NCI-H2081 treated with DMSO at 0.1 percent for 48 hours (cell line): ENCODE measurements around the gene ZNF217.
A peak's percentile ranks its signal among the peaks of the same experiment; 100 is the strongest.
"Not testable (repeated sequence)": the region's sequence is repeated elsewhere in the genome, so short reads cannot be mapped to it uniquely, and the experiment has no call there.

Source experiments
- DNase-seq: peaks from one replicate; lab custom pipeline; 2025; lab: John Stamatoyannopoulos, UW

Gene ZNF217

DNA sequence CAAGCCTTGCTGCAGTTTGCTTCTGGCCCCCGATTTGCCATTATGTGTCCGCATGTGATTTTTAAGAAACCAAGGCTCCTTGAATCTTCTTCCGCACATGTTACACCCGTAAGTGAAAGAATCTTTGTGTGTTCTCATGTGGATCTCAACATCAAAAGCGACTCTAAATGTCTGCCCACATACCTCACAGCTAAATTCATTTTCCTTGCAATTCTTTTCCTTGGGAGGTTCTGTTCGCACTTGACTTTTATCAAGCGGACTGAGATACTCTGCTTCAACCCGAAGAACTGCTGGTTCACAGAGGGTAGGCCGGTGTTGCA, 11.4 kb downstream of the ZNF217 start:
- no peak for DNase-seq

DNA sequence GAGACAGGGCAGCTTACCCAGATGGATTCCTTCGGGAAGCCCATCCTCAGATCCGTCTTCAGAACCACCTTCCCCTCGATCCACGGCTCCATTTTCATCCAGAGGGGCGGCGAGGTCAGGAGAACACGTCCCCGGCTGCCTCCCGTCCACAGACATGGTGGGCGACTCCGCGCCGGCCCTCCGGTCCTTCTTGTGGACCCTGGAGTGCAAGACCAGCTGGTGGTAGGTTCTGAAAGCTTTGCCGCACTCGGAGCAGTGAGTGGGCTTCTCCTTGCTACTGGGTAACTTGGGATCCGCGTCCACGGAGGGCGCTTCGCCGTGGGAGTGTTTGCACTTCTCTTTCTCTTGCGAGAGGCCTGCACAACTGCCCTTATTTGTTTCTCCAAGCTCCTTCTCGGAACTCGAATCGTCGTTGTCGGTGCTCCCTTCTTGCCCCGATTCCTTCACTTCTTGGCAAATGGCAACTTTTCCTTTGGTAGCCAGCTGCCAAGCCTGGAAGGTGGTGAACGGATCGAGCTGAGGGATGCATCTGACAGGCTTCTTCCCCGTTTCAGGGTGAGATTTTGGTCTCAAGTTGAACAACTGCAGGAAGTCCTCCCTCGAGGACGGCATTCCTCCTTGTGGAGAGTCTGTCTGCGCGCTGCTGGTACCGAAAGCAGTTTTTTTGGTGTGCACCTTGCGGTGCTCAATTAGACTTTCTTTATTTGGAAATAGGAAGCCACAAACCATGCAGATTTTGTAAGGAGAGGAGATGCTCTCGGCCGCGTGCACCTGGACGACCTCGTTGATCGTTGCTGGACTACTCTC, 12.0 kb downstream of the ZNF217 start:
- no peak for DNase-seq

DNA sequence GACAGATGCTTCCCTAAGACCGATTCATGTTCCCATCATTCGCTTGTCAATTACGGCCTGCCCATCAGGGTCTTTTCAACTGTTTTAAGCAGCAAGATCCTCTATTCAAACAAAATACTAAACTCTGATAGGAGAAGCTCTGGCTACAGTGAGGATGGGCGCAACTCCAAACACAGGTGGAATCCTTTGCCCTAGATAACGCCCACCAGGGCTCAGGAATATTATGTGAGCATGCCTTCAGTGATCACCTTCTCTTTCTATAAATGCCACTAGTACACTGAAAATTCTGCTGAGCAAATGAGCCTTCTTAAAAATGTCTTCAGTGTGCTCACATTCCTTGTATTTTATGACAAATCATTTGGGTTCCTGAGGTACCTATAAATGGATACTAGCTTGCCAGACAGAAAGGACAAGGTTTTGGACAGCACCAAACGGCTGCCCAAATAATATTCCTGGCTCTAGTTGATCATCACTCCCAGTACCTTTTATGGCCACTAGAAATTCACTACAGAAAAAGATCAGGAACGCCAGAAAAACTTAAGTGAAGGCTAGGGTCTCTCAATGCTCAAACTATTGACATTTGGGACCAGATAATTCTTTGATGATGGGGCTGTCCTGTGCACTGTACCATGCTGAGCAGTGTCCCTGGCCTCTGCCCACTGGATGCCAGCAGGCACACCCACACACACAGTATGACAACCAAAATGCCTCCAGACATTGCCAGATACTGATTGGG, 13.1 kb downstream of the ZNF217 start:
- DNase-seq, result no peak

DNA sequence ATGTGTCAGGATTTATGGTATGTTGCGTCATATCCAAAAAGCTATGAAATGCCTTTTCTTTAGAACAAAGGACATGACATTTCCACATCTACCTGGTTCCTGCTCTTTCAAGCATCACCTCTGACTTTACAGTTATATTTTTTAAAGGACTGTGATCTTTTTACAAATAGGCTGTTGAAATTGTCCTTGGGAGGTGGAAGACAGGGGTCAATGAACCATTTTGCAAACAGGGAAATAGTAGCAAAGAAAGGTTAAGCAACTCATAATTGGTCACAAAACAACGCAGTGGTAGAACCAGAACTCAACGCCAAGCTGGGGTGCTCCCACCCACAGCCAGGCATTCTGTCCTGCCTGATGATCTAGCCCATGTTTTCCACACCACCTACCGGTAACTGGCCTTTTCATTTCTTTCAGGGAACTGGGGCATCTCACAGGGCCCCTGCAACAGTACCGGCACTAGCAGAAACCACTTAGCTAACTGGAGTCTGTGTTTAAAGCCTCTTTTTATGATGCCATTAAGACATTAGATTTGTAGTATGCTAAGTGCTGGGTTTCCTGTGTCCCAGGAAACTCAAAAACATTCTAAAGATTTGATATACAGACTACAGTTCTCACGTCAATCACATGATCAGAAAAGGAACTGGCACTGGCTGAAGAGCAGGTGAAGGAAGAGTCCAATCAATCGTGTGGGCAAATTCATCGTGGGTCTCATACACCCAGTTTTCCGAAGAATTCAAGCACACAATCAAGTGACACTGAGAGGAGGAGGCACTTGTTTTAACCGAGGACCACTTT, 13.9 kb downstream of the ZNF217 start:
- no peak for DNase-seq

DNA sequence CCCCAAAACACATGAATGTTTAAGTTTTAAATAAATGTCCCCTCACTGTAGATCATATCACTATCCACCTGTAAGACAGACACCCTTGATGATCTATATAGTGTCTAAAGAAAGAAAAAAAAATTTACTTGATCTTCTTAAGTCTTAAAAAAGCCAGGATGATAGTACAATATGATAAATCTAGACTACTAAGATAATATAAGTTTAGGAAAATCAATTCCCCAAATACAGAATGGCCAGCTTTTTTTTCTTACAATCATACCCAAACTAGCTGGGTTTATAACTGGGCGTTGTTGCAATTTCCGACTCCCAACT, 14.4 kb downstream of the ZNF217 start:
- DNase-seq, result no peak

DNA sequence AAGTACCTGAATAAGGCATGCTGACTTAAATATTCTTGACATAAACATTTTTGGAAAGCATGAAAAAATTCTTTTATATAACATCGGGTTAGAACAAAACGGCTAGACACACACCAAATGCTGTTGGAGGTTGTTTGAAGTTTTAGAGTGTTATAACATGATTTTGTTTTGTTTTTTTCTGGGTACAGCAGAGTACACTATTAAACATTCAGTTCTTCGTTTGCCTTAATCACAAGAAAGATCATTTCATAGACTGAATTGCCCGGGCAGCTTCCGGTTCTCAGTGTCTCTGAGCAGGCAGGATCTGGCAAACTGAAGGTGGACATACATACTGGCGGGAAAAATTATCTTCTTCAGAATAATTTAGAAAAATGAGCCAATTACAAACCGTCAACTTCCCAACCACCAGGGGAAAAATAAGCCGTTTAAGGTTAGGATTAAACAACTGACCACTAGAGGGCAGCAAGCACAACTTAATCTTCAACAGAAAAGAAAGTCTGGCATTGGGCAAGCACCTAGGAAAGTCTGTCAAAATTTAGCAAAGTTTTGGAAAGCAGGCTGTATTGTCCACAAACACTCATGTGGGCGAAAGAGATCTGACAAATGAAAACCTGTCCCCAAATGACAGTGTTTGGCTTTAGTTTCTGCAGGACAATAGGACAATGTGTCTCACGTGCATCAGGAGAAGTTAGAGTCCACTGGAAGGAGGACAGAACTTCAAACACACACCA, 15.0 kb downstream of the ZNF217 start:
- DNase-seq, result peak; percentile 22

DNA sequence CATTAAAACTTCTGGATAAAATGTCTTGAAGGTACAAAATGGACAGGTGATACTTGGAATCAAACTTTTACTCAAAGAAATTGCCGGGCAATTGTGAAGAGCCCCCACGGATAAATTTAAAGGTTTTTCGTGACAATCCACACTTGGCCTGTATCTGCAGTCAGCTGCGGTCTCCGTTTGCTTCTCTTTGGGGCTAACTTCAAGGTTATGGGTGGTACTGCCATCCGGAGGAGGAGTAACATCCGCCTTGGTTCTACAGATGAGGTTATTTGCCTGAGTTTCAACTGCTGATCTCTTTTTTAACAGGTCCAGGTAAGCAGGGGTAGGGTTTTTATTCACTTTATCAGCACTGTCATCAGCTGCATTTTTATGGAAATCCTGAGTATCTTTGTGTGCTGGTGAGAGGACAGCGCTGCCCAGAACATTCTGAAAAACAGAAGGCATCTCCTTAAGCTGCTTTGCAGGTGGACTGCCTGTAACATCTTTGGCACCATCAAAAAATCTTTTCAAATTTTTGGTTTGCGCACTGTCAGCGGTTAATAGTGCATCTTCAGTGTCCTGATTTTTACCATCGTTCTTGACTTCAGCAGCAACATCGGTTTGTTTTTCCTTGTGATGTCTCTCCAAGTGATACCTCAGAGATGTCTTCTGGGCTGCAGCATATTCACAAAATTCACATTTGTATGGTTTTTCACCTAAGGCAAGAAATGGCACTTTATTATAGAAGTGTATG, 16.9 kb downstream of the ZNF217 start:
- no peak for DNase-seq

DNA sequence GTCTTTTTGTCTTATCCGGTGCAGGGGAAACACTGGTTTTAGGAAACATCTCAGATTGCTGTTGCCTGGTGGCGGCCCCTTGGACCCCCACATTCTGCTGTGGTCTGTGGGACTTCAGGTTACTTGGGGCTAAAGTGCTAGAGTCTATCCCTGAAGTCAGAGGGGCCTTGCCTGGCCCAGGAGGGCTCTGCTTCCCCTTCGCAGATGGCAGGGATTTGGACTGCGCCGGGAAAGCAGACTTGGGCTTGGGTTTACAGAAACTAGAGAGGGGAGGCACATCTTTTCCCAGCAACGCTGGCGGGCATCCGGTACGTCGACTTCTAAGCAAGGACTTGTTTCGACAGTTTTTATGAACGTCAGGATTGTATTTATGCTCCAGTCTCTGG, 17.5 kb downstream of the ZNF217 start:
- DNase-seq, result no peak

DNA sequence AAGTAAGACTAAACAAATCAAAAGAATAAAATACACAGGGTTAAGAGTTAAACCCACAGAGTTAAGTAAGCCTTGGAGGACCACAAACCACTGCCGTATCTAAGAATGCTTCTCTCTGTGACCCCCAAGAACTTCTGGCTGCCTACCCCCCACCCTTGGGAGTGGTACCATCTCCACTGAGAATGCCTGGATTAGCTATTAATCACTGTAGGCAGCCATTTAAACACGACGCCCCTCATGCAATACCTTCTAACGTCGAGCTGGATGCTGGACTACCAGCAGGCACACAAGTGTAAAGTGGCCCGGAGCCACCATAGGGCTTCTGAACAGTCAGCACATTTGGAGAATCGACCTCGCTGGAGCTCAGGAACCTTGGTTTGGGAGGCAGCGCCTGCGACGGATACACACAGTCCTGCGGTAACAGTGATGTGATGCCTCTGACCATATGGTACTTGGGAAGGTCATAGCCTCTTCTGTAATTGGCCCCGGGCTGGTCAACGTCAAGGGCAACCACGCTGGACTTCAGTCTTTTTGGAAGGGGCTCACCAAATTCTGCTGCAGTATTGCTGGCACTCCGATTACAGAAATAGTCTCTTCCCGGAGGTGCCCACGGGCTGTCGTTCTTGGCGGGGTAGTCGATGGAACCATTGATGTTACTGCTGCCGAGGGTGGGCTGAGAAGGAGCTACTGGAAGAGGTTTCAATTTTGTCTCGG, 18.0 kb downstream of the ZNF217 start:
- no peak for DNase-seq

DNA sequence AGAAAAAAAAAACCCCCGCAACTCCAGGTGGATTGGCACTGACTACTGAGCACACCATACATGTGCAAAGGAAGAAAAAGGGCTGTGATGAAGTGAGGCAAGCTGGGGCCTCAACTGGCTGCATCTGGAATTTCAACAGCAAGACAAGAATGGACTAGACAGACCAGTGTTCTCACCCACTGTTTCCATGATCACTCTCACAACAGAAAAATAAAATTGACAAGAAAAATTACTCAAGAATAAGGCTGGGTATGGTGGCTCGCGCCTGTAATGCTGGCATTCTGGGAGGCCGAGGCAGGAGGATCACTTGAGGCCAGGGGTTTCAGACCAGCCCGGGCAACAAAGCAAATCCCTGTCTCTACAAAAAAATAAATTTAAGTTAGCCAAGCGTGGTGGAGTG, 18.8 kb downstream of the ZNF217 start:
- no peak for DNase-seq

DNA sequence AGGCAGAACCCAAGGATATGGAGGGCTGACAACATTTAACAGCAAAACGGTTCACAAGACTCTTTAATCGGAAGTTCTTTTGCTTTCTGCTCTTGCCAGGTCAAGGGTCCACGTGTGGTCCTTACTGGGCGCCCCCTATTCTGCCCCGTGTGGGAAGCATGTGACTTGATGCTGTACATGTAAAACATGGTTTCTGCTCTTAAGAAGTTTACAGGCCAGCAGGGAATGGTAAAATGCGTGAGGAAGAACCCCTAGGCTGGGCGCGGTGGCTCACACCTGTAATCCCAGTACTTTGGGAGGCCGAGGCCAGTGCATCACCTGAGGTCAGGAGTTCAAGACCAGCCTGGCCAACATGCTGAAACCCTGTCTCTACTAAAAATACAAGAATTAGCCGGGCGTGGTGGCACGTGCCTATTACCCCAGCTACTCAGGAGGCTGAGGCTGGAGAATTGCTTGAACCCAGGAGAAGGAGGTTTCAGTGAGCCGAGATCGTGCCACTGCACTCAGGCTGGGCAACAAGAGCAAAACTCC, 19.3 kb downstream of the ZNF217 start:
- no peak for DNase-seq

DNA sequence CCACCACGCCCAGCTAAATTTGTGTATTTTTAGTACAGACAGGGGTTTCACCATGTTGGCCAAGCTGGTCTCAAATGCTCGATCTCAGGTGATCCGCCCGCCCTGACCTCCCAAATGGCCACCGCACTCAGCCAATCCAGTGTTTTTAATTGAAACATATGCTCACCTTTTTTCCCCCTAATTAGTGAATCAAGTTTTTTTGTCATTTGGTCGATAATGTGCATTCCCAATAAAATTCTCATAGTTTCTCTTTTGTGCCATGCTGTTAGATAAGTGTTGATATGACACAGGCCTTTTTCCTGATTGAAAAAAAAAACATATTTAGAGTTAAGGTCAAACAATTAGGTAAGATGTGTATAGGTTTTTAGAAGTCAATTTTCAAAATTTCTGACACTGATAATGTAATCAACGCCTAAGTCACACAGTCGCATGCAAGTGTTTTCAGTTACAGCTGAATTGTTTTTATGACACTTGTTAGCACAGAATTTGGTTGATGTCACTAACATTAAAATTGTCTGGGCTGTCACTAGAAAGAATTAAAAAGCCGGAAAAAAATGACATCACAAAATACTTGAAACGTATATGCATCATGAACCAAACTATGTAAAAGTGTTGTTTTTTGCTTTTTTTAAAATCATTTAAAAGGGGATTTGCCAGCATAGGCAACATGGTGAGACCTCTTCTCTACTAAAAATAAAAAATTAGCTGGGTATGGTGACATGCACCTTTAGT, 21.9 kb downstream of the ZNF217 start:
- DNase-seq, result no peak

DNA sequence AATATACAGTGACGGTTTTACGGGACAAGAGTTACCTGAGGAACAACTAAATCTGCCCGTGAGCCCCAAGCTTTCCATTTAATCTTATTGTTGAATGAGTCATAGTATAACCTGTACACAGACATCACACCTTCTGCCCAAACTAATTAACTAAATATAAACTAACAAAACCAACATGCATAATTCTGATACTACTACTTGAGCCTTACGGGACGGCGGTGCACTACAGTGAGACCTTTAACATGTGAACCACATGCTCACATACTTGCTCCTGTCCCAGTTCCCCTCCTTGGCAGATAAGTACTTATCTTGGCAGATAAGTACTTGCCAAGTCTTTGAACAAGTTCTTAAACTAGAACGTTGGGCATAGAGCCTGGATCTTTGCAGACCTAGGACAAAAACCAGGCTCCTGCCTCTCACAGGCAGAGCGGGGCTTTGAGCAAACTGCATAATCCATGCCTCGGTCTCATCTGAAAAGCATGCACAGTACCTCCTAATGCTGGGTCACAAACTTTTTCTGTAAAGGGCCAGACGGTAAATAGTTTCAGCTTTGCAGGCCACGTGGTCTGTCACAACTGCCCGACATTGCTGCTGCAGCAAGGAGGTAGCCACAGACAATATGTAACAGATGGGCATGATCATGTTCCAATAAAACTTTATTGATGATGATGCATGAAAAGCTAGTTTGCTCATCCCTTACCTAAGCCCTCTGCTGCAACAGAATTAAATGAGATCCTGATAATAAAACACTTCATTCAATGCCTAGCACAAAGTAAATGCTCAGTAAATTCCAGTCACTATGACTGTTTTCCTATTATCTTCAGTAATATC, 23.0 kb downstream of the ZNF217 start:
- no peak for DNase-seq

DNA sequence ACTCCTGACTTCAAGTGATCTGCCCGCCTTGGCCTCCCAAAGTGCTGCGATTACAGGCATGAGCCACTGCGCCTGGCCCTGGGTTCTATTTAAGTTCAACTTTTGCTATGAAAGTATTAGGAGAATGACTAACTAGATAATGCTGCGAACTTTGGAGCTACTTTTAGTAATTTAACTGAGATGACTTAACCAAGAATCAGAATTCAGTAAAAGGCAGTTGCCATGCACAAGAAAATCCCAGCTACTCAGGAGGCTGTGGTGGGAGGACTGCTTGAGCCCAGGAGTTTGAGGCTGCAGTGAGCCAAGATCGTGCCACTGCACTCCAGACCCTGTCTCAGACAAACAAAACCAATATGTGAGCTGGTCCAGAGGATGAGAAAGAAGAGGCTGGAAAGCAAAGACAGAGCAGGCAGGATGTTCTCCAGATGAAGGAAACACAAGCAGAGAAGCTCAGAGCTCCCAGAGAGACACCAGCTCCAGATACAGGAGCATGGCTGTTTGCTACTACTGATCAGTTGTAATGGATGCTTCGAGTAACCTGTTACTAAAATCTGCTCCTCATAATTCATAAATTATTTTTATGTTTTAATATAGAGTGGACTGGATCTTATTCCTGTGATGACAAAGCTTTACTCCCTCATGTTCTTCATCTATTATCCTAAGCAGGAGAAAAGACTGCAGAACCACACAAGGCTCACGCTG, 23.9 kb downstream of the ZNF217 start:
- DNase-seq, result no peak

DNA sequence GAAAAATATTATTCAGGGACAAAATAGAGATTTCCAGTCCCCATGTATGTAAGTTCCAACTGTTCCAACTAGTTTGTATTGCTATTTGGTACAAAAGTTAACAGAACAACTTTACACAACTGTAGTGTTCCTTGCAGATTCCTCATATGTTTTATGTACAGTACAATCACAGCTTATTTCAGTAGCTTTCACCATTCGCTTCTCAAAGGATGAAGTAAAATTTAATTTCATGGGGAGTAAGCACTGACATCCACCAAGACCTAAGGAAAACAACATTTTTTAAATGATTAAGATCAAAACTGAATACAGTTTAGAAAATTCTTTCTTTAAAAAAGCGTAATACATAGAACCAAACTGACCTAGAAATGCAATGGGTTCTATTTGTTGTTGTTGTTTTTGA, 24.6 kb downstream of the ZNF217 start:
- no peak for DNase-seq

DNA sequence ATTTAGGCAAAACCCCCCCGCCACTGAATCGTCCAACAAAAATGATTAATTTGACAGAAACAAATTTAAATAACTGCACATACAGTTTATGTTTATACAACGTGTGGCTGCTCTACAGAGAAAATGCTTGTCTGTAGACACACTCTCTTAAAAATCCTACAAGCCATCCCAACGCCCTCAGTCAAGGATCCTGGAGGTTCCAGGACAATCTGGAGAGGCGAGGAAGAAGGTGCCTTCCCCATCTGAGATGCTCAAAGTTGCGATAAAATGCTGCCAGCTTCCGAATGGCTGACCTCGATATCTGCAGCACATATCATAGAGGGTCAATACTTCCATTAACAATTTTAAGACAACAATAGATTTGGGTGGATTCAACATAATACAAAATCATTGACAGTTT, 25.3 kb downstream of the ZNF217 start:
- DNase-seq, result no peak

DNA sequence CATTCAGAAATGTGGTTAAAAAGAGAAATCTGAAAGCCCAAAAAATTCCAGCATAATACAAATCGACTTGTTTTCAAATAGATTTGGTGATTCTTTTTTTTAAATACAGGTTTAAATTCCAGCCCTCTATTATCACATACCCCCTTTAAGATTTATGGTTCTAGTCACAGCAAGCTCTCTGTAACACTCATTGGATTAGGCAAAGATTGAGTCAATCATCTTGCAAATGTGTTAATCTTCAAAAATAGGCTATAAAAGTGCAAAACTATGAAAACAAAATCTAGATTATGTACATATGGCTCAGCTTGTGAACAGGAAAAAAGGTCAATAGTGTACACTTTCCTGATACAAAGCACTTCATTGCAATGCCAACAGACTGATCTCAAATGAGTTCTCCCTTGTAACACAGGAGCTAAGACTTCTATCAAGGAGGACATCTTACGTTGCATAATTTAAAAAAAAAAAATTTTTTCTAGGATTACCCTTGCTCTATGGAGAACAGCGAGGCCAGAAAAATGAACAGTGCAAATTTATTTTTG, 26.2 kb downstream of the ZNF217 start:
- no peak for DNase-seq

DNA sequence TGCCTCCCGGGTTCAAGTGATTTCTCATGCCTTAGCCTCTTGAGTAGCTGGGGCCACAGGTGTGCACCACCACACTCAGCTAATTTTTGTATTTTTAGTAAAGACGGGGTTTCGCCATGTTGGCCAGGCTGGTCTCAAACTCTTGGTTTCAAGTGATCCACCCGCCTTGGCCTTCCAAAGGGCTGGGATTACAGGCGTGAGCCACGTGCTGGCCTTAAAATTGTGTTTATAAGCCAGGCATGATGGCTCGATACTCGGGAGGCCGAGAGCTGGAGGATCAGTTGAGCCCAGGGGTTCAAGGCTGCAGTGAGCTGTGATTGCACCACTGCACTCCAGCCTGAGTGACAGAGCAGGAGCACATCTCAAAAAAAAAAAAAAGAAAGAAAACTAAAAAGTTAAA, 27.0 kb downstream of the ZNF217 start:
- DNase-seq, result not testable (repeated sequence)
